ENCODE measurements around the gene AFG1L. TPM values are rescaled to one million over a fixed set of nuclear protein-coding genes. Genes with fewer than 3 reads are reported as not detected.
"Not testable (repeated sequence)": the region's sequence is repeated elsewhere in the genome, so short reads cannot be mapped to it uniquely, and the experiment has no call there.

Gene AFG1L
- polyA plus RNA-seq, 3 donors from 2014 or later, result 4.1 to 5.4 TPM; not detected in 1

GRCh38 chr6:108560463-108561308, 265.8 kb downstream of the AFG1L start, which contains the start of gene FOXO3:
FOXO3 (plus strand) TSS chr6:108560917; CDS start chr6:108561209, 292 bp downstream.
- peaks cover 13 to 34% (median 23%) of the 10 kb centered on the region in 3 donors for H3K27me3 Mint-ChIP-seq (ENCODE audit: low read depth in 3 of 3)
- peak within 1 kb of the TSS; percentile 92 to 99 (median 94) for H3K4me3 Mint-ChIP-seq
- no peaks in the 10 kb centered on the region for H3K36me3 Mint-ChIP-seq
- peaks cover 46 to 51% of the 10 kb centered on the region in 2 donors for H3K4me1 Mint-ChIP-seq
- no peaks in the 10 kb centered on the region for H3K9me3 Mint-ChIP-seq
- peak within 1 kb of the TSS; percentile 87 to 98 (median 96) for H3K27ac Mint-ChIP-seq
- DNase-seq, result peak; percentile 79 to 83 (median 81)

DNA sequence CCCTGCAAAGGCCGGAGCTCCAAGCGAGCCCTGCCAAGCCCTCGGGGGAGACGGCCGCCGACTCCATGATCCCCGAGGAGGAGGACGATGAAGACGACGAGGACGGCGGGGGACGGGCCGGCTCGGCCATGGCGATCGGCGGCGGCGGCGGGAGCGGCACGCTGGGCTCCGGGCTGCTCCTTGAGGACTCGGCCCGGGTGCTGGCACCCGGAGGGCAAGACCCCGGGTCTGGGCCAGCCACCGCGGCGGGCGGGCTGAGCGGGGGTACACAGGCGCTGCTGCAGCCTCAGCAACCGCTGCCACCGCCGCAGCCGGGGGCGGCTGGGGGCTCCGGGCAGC, 266.4 kb downstream of the AFG1L start:
- Mint-ChIP-seq H3K4me1 (peaks cover 52 to 57% of the 10 kb centered on the region in 2 donors), H3K4me3 (peak overlapping the region in 3 of 5 donors; percentile 92 to 98 (median 97)), H3K27me3 (ENCODE audit: low read depth in 3 of 3) (peaks cover 13 to 34% (median 23%) of the 10 kb centered on the region in 3 donors)

GRCh38 chr6:108561742-108562502, 267.1 kb downstream of the AFG1L start:
- no peaks in the 10 kb centered on the region for H3K9me3 Mint-ChIP-seq
- H3K36me3 Mint-ChIP-seq, result no peaks in the 10 kb centered on the region
- peak overlapping the region; percentile 39 to 98 (median 96) for H3K27ac Mint-ChIP-seq
- peaks cover 13 to 34% (median 23%) of the 10 kb centered on the region in 3 donors for H3K27me3 Mint-ChIP-seq (ENCODE audit: low read depth in 3 of 3)
- DNase-seq, result peak; percentile 58 to 71 (median 70)
- H3K4me3 Mint-ChIP-seq, result peak overlapping the region; percentile 91 to 98 (median 94)
- peaks cover 59% of the 10 kb centered on the region in 2 donors for H3K4me1 Mint-ChIP-seq

More for the DNA sequence above, 266.4 kb downstream of the AFG1L start:
- H3K27ac Mint-ChIP-seq, result peak overlapping the region in 1 of 6 donors; percentile 94
- not testable (repeated sequence) for H3K36me3 Mint-ChIP-seq, DNase-seq, H3K9me3 Mint-ChIP-seq

GRCh38 chr6:108562503-108562993, 267.7 kb downstream of the AFG1L start:
- Mint-ChIP-seq H3K27ac (peak overlapping the region; percentile 39 to 98 (median 96)), H3K36me3 (peaks cover 0 to 4% (median 0%) of the 10 kb centered on the region in 3 donors), H3K9me3 (no peaks in the 10 kb centered on the region), H3K27me3 (ENCODE audit: low read depth in 3 of 3) (peaks cover 13 to 28% (median 24%) of the 10 kb centered on the region in 3 donors), H3K4me1 (peaks cover 59% of the 10 kb centered on the region in 2 donors), H3K4me3 (peak overlapping the region; percentile 91 to 98 (median 94))
- no peak for DNase-seq

GRCh38 chr6:108563292-108563691, 268.4 kb downstream of the AFG1L start:
- Mint-ChIP-seq H3K27ac (peak overlapping the region; percentile 39 to 97 (median 72)), H3K36me3 (peaks cover 0 to 7% (median 0%) of the 10 kb centered on the region in 3 donors), H3K9me3 (no peaks in the 10 kb centered on the region), H3K4me3 (peak overlapping the region in 4 of 5 donors; percentile 92 to 98 (median 96)), H3K27me3 (ENCODE audit: low read depth in 3 of 3) (peaks cover 13 to 27% (median 23%) of the 10 kb centered on the region in 3 donors), H3K4me1 (peaks cover 65 to 66% of the 10 kb centered on the region in 2 donors)
- no peak for DNase-seq

GRCh38 chr6:108564178-108564577, 269.3 kb downstream of the AFG1L start:
- peaks cover 0 to 8% (median 0%) of the 10 kb centered on the region in 3 donors for H3K36me3 Mint-ChIP-seq
- H3K4me1 Mint-ChIP-seq, result peaks cover 74 to 75% of the 10 kb centered on the region in 2 donors
- peak overlapping the region; percentile 6 to 74 (median 50) for H3K4me3 Mint-ChIP-seq
- DNase-seq, result no peak
- peak overlapping the region; percentile 65 to 92 (median 82) for H3K27ac Mint-ChIP-seq
- H3K27me3 Mint-ChIP-seq (ENCODE audit: low read depth in 3 of 3), result peaks cover 10 to 19% (median 15%) of the 10 kb centered on the region in 3 donors
- H3K9me3 Mint-ChIP-seq, result no peaks in the 10 kb centered on the region

- peak in 2 of 3 donors; percentile 20 to 22 for DNase-seq
- peaks cover 79 to 80% of the 10 kb centered on the region in 2 donors for H3K4me1 Mint-ChIP-seq
- no peaks in the 10 kb centered on the region for H3K9me3 Mint-ChIP-seq
- peaks cover 10 to 14% (median 13%) of the 10 kb centered on the region in 3 donors for H3K27me3 Mint-ChIP-seq (ENCODE audit: low read depth in 3 of 3)
- H3K27ac Mint-ChIP-seq, result peak overlapping the region; percentile 65 to 92 (median 82)
- peak overlapping the region; percentile 28 to 76 (median 58) for H3K4me3 Mint-ChIP-seq
- H3K36me3 Mint-ChIP-seq, result peaks cover 0 to 11% (median 4%) of the 10 kb centered on the region in 3 donors
These were observed 270.4 kb downstream of the AFG1L start for GRCh38 chr6:108565091-108565766.

DNA sequence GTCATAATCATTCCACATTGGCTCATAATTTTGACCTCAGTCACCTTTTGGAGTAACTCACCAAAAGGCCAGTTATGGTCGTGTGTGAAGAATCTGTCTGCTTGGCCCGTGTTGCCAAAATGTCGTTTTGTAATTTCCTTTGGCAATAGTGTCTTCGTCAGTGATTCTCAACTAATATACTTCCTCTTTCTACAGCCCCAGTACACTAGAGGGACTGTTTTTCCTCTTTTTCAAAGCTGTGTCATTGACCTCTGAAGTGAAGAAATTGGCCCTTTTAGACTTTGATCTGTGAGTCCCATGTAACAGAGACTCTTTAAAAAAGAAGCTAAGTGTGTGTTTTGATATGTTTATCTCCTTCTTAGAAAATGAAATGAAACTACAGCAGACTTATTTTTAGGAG, 271.0 kb downstream of the AFG1L start:
- peaks cover 81 to 86% of the 10 kb centered on the region in 2 donors for H3K4me1 Mint-ChIP-seq
- H3K4me3 Mint-ChIP-seq, result peak overlapping the region; percentile 28 to 76 (median 58)
- H3K27me3 Mint-ChIP-seq (ENCODE audit: low read depth in 3 of 3), result peaks cover 9 to 13% (median 10%) of the 10 kb centered on the region in 3 donors
- peak overlapping the region; percentile 65 to 92 (median 82) for H3K27ac Mint-ChIP-seq
- peaks cover 2 to 17% (median 5%) of the 10 kb centered on the region in 3 donors for H3K36me3 Mint-ChIP-seq
- peak; percentile 35 to 38 (median 37) for DNase-seq
- no peaks in the 10 kb centered on the region for H3K9me3 Mint-ChIP-seq

DNA sequence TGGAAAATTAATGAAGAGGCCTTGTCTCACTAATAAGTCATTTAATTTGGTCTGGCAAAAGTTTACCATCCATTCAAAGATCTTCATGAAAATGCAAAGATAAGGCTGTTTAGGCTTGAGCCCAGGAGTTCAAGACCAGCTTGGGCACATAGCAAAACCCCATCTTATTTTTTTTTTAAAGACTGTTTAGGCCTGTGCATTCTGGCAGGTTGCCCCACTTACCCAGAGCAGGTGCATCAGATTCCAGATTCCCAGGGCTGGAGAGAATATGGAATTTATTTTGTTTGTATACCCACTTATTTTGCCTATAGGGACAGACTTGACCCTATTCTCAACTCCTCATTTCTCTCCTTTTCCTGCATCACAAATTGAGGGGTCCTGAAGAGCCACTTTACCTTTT, 271.6 kb downstream of the AFG1L start:
- Mint-ChIP-seq H3K4me1 (peaks cover 86 to 91% of the 10 kb centered on the region in 2 donors), H3K9me3 (no peaks in the 10 kb centered on the region), H3K4me3 (peak overlapping the region in 4 of 5 donors; percentile 28 to 76 (median 62)), H3K36me3 (peaks cover 7 to 22% (median 10%) of the 10 kb centered on the region in 3 donors), H3K27me3 (ENCODE audit: low read depth in 3 of 3) (peaks cover 8 to 13% (median 10%) of the 10 kb centered on the region in 3 donors), H3K27ac (peak overlapping the region; percentile 65 to 92 (median 82))
- no peak for DNase-seq

- Mint-ChIP-seq H3K36me3 (peaks cover 7 to 24% (median 15%) of the 10 kb centered on the region in 3 donors), H3K27ac (peak overlapping the region; percentile 54 to 88 (median 79)), H3K9me3 (no peaks in the 10 kb centered on the region), H3K4me3 (peak overlapping the region; percentile 70 to 85 (median 74)), H3K4me1 (peaks cover 74 to 86% of the 10 kb centered on the region in 2 donors), H3K27me3 (ENCODE audit: low read depth in 3 of 3) (peaks cover 3 to 4% (median 3%) of the 10 kb centered on the region in 3 donors)
- peak; percentile 39 to 55 (median 47) for DNase-seq
These were observed 273.2 kb downstream of the AFG1L start for GRCh38 chr6:108568101-108568500.

DNA sequence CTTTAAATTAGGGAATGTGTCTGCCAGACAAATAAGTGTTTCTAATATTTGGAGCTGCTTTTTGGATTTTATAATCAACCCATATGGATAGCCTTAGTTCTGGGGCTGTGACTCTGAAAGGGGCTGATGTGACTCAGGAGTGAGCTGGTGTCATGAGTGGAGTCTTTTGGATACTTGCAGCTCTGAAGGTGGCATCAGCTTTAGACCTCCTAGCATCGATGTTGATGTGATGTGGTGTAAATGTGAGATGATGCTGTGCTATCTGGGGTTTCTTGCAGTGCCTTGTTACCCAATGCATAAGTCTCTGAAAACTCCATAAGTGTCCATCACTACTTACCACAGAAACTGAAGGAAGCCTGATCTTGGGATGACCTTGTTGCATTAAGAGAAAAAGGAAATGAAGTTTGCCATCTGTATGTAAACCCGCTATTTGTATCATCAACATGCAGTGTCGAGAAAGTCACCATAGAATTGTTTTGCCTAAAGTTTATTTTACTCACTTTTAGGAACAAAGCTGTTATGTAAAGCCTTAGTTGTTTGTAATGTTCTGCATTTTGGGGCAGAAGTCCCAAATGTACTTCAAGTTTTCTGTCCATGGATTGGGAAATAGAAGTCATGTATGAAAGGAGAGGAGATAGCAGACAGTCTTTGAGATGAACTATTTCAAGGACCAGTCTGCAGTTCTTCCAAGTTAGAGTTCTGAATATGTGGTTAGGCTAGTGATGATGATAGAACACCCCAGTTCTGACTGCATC, 273.9 kb downstream of the AFG1L start:
- Mint-ChIP-seq H3K27ac (peak overlapping the region; percentile 54 to 88 (median 79)), H3K27me3 (ENCODE audit: low read depth in 3 of 3) (peaks cover 3 to 4% (median 3%) of the 10 kb centered on the region in 3 donors)
- no peak for DNase-seq

DNA sequence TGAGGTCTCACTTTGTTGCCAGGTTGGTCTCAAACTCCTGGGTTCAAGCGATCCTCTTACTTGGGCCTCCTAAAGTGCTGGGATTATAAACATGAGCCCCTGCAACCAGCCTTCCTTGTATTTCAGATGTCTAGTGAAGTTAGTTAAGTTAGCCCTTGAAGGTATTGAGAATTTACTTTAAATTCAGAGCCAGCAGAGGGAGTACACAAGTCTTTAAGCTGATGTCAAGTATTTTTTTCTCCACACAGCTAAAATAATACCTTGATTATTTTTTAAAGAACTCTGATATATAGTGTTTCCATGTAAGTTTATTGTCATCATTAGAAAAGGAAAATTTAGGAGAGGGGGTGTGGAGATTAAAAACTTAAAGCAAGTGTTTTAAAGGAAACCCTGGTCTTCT, 275.7 kb downstream of the AFG1L start:
- H3K9me3 Mint-ChIP-seq, result no peaks in the 10 kb centered on the region
- H3K27ac Mint-ChIP-seq, result no peak overlapping the region
- peaks cover 3 to 5% (median 4%) of the 10 kb centered on the region in 3 donors for H3K27me3 Mint-ChIP-seq (ENCODE audit: low read depth in 3 of 3)
- peaks cover 64 to 78% of the 10 kb centered on the region in 2 donors for H3K4me1 Mint-ChIP-seq
- peak overlapping the region in 1 of 5 donors; percentile 8 for H3K4me3 Mint-ChIP-seq
- DNase-seq, result no peak
- H3K36me3 Mint-ChIP-seq, result peaks cover 7 to 24% (median 15%) of the 10 kb centered on the region in 3 donors

More for the DNA sequence above, 273.9 kb downstream of the AFG1L start:
- H3K4me1 Mint-ChIP-seq, result peaks cover 70 to 79% of the 10 kb centered on the region in 2 donors
- H3K9me3 Mint-ChIP-seq, result no peaks in the 10 kb centered on the region
- peaks cover 7 to 24% (median 15%) of the 10 kb centered on the region in 3 donors for H3K36me3 Mint-ChIP-seq
- peak overlapping the region; percentile 70 to 85 (median 74) for H3K4me3 Mint-ChIP-seq

Measured in immature natural killer cell (primary cell).